HCEC 1CT (cell line): ENCODE measurements around the gene P4HA1.

ENCODE experiments used
- DNase-seq: peaks from one replicate; pipeline ENCODE4 v3.0.0-alpha.2; 2017

P4HA1 gene

DNA sequence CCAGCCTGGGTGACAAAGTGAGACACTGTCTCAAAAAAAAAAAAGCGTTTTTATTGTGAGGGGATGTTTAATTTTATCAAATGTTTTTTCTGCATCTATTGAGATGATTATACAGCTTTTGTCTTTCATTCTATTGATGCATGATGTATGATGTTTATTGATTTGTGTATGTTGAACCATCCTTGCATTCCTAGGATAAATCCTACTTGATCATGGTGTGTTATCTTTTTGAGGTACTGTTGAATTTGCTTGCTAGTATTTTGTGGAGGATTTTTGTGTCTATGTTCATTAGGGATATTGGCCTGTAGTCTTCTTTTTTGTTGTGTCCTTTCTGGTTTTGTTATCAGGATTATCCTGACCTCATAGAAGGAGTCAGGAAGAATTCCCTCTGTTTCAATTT lies 119.8 kb downstream of the P4HA1 start:
- DNase-seq: no peak
